Activated T-cell treated with anti-CD3 and anti-CD28 coated beads for 1 hour (primary cell): Measurements from ENCODE around the gene PPM1N.

Experiments used
- DNase-seq: peaks from one replicate; pipeline ENCODE4 v3.0.0-alpha.2; 2020; ENCODE audit warnings: low read depth

The PPM1N gene

GRCh38 chr19:45529420-45529785 lies 31.2 kb downstream of the PPM1N start:
- DNase-seq = no peak

GRCh38 chr19:45531349-45531748 lies 33.1 kb downstream of the PPM1N start:
- DNase-seq = no peak

- no peak for DNase-seq
Observed at GRCh38 chr19:45539459-45539858, 41.2 kb downstream of the PPM1N start.

- DNase-seq = no peak
Observed at GRCh38 chr19:45542234-45542668, 44.0 kb downstream of the PPM1N start.

DNA sequence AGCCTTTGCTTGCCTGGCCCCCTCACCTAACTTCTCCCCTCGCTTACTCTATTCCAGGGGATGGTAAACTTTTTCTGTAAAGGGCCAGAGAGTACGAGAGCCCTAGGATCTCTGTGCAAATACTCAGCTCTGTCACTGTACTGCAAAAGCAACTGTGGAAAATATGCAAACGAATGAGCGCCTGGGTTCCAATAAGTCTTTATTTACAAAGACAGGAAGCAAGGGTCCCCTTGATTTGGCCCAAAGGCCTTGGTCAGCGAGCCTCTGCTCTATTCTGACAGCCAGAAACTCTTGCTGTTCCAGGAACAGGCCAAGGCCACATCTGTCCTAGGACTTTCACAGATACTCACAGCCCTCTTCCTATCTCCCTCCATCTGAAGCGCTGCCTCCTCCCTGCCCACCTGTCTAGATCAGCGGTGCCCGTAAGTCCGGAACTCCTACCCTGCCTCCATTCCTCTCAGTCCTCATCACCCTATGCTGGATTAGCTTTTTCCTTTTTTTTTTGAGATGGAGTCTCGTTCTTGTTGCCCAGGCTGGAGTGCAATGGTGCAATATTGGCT lies 49.0 kb downstream of the PPM1N start:
- no peak for DNase-seq

DNA sequence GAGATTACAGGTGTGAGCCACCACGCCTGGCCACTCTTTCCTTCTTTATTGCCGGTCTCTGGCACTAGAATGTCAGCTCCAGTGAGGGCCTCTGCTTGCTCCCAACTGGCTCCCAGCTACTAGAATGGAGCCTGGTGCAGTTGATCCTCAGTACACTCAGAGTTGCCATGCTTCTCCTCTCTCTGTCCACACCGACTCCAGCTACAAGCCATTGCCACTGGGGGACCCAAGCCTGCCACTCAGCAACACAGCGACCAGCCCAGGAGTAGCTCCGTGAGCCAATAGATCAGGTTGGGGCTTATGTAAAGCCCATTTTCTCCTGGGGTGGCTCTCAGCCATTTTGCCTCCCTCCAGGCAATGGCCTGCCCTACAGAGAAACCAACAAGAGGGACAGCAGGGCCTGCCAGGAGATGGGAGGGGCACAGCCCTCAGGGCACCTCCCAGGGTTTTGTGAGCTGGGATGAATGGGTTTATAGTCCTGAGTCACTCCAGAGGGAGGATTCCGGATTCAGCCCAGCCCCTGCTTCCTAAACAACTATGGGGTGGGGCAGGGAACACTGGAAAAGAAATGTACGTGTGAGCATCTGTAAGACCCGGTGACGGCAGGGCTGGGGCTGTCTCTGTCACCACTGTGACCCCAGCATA lies 49.8 kb downstream of the PPM1N start:
- no peak for DNase-seq
